HG02884 (cell line): ENCODE results near the gene CAPN3.

Source experiments
- ATAC-seq: cut with Tn5 transposase; IDR thresholded peaks from one replicate; pipeline ENCODE4 v1.9.1; 2021; ENCODE audit warnings: mild to moderate bottlenecking, moderate library complexity; ENCODE audit not compliant: unreplicated experiment

CAPN3 gene

DNA sequence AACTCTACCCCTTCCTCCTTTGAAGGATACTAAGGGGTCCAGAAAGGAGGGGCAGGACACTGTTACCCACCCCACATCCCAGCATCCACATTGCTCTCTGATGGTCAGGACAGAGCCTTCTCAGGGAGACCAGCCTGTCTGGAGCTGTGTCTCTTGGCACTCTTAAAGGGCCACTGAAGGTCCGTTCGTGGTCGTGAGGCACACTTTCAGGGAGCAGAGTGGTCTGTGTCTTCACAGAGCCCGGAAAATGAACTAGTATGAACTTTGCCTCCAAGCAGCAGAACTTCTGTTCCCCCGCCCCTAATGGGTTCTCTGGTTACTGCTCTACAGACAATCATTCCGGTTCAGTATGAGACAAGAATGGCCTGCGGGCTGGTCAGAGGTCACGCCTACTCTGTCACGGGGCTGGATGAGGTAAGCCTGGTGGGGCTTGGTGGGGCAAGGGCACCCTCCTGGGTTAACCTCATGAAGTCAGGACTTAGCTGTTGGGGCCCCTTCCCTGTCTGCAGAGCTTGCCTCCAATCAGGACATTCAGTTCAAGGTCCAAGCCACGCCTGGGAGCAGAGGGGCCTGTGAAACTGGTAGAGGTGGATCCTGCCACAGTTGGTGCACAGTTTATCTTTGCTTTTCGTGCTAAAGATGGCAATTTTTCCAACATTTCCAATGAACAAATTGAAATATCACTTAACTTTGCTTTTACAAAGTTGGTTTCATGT lies 33.2 kb downstream of the CAPN3 start:
- ATAC-seq: no peak

DNA sequence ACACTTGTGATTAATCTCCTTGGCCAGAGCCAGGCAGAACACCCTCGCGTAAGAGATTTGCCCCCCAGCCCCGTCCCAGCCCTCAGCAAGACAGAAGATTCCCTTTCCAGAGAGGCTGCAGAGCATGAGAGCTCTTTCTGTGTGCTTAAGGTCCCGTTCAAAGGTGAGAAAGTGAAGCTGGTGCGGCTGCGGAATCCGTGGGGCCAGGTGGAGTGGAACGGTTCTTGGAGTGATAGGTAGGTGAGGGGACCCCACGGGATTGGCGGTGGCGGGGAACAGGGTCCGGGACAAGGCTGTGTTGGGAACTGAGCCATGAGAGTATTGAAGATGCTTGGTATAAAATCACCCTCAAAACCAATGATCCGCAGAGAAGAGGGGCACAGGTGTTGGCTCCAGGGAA lies 34.8 kb downstream of the CAPN3 start:
- ATAC-seq: no peak

DNA sequence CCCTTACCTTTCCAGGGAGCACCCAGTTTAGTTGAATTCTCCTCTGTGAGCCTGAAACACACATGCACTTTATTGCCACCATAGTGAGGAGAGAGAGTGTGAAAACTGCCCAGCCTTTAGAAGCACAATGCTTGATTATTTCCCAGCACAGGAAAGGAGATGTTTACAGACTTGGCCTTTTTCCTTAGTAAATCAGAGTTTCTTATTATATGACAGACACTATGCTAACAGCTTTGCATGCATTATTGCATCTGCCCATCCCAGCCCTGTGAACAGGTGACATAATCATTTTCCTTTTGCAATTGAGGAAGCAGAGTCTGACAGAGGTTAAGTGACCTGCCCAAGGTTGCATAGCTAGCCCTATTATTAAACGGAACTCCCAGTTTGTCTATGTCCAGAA lies 36.5 kb downstream of the CAPN3 start:
- ATAC-seq: no peak

DNA sequence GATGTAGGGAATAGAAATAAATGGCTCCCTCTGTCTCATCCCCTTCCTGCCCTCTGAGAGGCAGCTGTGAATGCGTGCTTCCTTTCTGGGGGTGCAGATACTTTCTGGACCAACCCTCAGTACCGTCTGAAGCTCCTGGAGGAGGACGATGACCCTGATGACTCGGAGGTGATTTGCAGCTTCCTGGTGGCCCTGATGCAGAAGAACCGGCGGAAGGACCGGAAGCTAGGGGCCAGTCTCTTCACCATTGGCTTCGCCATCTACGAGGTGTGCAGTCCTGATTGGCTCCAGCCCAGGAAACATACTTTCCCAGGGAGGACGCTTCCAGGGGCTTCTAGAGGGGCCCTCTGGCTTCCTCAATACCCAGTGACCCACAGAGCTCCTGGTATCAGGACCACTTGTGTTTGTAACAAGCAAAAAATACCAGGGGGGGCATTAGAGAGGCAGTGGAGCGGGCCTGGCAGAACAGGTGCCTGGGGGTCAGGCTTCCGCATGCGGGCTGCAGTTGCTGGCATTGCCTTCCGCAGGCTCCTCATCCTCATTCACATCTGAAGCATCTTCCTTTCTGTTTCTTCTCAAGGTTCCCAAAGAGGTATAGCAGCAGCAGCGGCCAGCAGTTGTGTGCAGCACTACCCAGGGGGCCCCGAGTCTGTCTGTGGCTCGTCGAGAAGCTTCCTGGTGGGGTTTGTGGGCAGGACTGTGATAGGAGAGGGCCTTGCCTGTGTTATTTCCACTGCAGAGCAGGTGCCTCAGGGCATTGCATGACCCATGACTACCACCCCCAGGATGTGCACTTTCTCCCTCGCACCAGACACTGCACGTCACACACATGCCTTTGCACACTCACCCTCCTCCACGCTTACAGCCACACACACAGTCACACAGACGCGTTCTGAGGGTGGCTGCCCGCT lies 42.5 kb downstream of the CAPN3 start:
- ATAC-seq: no peak

DNA sequence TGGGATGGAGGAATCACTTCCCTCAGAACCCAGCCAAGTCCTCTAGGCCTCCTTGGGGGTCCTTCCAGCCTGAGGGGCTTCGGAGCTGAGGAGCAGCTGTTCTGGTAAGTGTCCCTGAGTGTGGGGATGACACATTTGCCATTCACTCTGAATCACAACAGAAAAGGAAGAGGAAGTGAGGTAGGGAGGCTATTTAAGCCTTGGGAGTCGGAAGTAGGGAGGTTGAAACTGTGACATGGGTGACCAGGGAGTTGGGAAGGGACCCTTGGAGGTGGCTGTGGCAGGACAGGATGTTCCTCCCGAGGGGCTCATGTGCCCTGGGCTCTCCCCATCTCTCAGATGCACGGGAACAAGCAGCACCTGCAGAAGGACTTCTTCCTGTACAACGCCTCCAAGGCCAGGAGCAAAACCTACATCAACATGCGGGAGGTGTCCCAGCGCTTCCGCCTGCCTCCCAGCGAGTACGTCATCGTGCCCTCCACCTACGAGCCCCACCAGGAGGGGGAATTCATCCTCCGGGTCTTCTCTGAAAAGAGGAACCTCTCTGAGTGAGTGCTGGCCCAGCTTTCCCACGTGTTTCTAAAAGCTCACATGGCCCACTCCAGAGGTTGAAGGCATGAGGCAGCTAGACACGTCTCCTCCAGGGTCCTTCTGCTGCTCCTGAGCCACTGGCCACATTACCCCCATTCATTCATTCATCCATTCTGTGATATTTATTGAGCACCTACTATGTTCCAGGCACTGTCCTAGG lies 43.3 kb downstream of the CAPN3 start:
- ATAC-seq: no peak

DNA sequence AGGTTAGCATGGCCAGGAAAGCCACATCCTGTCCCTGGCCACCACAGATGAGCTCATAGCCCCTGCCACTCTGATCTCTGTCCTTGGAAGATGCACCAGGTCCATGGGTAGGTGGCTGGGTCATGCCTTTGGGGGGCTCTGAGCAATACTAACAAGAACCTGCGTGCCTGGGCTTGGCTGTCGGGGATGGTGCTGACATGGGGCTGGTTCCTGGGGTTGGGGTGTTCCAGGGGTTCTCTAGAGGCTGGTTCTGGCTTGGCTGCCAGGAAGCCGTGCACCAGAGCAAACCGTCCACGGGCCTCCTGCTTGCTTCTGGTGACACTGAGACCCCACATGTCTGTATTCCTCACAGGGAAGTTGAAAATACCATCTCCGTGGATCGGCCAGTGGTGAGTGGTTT lies 44.1 kb downstream of the CAPN3 start:
- no peak for ATAC-seq

DNA sequence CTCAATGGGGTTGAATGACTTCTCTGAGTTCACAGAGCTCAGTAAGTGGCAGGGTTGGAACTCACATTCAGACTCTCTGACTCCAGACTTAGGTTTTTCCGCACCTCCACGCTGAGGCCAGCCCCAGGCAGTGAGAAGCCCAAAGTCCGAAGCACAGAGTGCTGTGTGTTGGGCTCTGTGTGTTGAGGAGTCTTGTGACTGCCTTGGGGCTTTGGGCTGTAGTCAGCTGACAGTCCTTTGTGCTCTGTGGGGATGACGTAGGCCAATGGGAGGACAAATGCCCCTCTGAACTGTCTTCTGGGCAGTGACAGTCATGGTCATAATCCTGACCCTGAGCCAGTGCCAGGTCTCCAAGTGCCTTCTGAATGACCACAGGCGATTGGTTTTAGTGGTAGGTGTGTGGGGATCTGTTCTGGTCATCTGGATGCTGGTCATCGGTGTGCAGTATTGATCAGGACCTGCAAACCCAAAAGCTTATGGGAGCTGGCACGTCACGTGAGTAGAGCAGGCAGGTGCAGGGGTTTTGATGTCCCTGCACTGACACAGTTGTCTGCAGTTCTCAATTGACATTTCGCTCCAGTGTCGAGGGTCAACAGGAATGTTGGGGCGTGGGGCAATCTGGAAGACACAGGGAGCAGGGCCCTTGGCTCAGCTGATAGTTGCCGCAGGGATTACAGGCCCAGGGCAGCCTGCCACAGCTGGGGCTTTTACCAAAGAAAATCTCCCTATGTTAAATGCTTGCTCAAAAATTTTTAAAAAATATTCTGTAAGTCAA lies 45.3 kb downstream of the CAPN3 start:
- no peak for ATAC-seq

DNA sequence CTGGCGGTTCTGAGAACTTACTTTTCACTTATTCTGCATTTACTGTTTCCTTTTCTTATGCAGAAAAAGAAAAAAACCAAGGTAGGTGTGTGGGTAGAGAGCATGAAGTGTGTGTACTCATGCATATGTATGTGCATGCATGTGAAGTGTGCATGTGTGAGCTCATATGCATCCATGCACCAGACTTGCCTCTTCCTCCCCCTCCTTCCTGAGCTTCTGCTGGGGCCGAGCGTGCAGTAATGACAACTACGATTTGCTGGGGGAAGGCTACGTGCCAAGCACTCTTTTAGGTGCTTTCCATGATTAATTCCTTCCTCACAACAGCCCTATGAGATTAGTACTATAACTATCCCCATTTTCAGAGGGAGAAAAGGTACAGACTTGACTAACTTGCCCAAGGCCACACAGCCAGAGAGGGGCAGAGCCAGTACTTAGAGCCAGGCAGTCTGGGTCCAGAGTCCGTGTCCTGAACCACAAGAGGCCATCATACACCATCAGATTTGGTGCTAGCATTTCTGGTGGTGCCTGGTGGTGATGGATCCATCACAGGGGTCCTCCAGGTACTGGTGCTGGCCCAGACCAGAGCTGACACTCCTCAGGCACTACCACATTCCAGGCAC lies 46.7 kb downstream of the CAPN3 start:
- ATAC-seq: no peak

DNA sequence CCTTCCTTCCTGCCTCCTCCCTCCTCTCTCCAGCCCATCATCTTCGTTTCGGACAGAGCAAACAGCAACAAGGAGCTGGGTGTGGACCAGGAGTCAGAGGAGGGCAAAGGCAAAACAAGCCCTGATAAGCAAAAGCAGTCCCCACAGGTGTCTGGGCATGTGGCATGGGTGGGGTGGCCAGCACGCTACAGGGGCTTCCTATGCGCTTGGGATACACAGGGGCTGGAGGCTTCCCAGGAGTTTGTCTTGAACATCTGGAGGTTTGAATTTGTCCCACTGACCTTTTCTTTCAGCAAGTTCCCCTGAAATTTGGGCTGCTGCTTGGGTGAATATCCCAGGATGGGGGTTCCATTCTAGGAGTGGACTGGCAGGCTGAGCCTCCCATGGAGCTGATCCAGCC lies 48.9 kb downstream of the CAPN3 start:
- ATAC-seq: no peak

DNA sequence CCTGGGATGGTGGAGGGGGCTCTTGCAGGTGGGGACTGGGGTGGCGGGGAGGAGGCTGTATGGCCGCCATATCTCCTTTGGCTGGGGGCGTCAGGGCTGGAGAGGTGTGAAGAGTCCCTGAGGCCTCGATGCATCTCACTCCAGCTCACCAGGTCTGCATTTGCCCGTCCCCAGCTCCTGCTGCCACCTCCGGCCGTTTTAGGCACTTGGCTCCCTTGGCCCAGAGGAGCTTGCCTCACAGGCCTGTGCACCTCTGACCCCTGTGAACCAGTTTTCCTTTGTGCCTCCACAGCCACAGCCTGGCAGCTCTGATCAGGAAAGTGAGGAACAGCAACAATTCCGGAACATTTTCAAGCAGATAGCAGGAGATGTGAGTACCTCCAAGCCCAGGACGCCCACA lies 49.7 kb downstream of the CAPN3 start:
- no peak for ATAC-seq

DNA sequence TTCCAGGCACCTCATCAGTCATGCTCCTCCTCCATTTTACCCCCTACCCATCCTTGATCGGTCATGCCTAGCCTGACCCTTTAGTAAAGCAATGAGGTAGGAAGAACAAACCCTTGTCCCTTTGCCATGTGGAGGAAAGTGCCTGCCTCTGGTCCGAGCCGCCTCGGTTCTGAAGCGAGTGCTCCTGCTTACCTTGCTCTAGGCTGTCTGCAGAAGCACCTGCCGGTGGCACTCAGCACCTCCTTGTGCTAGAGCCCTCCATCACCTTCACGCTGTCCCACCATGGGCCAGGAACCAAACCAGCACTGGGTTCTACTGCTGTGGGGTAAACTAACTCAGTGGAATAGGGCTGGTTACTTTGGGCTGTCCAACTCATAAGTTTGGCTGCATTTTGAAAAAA lies 52.6 kb downstream of the CAPN3 start:
- no peak for ATAC-seq

DNA sequence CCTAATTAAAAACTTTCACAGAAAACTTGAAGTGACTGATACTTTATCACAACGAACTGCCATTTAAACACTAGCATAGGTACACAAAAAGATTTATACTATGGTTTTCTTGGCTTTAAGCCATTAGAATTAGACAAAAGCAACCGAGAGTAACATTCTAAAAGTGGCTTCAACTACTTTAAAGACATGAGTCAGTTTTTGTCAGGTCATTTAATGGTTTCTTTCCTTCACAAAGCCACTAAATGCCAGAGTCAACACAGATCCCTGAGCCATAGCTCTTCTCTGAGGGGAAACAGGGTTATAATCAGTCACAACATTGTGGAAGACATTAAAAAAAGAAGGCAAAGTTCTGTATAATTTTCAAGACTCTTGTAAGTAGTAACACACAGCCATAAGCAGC lies 54.6 kb downstream of the CAPN3 start:
- no peak for ATAC-seq

DNA sequence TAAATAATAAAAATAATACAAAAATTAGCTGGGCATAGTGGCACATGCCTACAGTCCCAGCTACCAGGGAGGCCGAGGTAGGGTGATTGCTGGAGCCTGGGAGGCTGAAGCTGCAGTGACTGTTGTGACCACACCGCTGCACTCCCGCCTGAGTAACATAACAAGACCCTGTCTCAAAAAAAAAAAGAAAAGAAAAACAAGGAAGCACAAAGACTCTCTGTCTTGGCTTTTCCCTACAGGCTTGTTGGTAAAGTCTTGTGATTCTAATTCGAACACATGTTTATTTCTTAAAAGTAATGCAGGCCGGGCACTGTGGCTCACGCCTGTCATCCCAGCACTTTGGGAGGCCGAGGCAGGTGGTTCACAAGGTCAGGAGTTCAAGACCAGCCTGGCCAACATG lies 60.1 kb downstream of the CAPN3 start:
- ATAC-seq: no peak

DNA sequence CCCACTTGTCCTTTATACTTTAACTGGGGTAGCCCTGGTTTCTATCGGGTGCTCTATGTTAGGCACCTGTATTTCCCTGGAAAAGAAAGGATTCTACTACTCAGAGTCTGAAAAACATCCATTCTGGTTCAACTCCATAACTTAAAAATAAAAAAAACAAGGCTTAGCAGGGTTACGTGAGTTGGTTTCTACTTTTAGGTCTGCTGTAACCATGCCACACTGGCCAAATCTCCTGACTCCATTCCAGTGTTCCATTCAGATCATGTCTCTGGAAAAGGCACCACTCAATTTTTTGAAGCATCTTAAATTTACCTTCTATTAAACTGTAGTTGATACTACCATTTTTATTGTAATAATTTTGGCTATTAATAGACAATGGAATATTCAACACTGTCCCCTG lies 62.1 kb downstream of the CAPN3 start:
- no peak for ATAC-seq

DNA sequence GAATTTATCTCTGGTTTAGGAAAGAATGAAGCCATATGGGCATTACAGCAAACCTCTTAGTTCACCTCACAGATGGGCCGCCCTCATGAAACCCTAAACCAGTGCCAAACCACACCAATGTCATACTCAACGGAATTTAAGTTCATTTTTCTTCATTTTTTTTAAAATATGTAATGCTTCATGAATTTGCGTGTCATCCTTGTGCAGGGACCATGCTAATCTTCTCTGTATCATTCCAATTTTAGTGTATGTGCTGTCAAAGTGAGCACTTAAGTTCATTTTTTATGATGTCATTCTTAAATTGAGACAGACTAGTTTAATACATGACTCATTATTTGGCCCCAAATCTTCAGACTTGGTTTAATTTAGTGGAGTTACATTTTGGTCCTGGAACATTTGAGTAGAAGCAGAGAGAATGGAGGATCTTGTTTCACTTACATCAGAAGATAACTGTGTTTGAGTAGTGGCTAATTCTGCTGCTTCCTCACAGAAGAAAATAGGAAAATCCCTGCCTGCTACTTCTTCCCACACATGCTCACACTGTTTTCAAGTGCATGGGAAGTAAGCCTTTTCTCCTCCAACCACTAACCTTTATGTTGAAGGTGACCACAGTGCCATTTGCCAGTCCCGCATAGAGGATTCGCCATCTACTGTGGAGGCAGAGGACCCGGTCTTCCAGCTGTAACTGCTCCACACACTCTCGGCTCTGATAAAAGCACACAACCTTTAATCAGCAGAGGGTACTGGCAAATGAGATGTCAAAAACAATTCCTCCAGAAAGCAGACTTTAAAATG lies 68.3 kb downstream of the CAPN3 start:
- ATAC-seq: no peak

DNA sequence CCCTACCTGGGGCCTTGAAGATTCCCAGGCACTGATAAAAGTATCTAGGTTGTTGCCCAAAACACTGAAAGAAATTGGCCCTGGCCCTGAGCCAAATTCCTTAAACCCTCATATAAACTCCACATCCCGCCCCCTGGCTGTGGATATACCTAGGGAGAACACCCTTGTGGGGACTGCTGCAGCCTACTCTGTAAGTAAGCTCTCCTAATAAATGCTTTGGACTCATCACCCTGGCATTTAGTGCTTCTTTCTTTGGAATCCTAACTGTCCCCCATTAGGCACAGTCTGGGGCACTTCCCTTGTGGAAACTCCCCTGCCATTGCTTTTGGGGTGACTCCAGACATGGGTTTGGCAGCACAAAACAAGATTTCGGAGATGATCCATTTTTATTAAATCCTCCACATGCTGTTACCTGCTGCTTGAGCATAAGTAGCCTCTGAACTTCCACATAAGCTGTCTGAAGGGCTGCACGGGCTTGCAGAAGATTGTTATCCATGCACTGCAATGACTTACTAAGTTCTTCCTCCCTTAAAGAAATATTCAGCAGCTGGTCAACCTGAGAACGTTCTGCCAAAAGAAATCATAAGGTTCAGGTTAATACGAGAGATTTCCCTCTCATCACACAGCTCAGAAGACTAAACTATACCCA lies 85.2 kb downstream of the CAPN3 start:
- no peak for ATAC-seq

DNA sequence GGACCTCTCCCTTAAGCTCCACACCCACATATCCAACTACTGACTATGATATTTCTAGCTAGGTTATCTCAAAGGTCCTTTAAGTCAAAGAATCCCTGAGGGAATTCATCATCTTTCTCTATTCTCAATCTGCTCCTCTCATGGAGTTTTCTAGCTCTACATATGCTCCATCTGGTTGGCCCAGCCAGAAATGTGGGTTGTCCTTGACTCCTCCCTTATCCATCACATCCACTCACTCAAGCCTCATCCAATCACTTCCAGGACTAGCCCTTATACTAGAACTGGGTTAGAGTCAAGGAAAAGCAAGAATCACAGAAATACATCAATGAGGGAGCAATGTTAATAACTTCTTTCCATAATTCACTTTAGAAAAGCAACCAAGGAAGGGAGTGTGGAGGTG lies 86.2 kb downstream of the CAPN3 start:
- no peak for ATAC-seq

DNA sequence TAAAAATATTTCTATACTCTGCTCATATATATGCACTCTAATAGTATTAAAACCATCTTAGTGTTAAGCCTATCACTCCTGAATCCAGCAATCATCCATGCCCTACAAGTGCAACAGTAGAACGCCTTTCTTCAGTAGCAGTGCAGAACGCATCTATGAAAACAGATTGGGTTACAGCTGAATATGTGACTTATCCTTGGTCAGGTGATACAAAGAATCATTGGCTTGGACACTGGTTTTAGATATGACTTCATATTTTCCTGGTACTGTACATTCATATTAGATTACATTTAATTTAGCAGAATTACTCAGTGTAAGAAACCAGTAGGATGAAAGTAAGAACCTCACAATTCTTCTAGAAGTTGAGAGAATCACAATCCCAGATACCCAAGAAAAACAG lies 88.3 kb downstream of the CAPN3 start:
- no peak for ATAC-seq

DNA sequence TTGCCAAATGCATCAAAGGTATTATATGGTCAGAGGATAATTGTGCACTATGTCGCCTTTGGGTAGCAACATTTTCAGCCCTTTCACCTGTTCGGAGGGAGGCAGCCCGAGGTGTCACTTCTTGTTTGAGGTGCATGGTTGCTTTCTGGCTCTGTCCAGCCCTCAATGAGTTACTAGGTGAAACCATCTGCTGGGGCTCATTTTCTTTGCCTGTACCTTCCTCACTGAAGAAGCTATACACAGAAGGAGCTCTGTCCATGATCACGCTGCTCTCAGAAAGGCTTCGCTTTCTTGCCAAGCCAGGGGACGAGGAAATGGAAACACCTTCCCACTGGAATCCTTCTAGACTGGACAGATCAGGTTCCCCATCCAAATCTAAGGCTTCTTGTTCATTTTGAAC lies 89.0 kb downstream of the CAPN3 start:
- no peak for ATAC-seq
